ENCODE results near the gene ASB2.
A peak's percentile ranks its signal among the peaks of the same experiment; 100 is the strongest.

The ASB2 gene

GRCh38 chr14:93905623-93906022 lies 70.7 kb downstream of the ASB2 start:
- no peak for DNase-seq (ENCODE audit: low spot score)

GRCh38 chr14:93903342-93904184 lies 72.8 kb downstream of the ASB2 start:
- peak; percentile 30 for DNase-seq (ENCODE audit: low spot score)

- DNase-seq (ENCODE audit: low spot score) = no peak
Observed at GRCh38 chr14:93902619-93903307, 73.6 kb downstream of the ASB2 start.

GRCh38 chr14:93901813-93902212 lies 74.6 kb downstream of the ASB2 start:
- DNase-seq (ENCODE audit: low spot score) = no peak

- DNase-seq (ENCODE audit: low spot score) = no peak
Observed at GRCh38 chr14:93898731-93899130, 77.6 kb downstream of the ASB2 start.

GRCh38 chr14:93898081-93898611 lies 78.2 kb downstream of the ASB2 start:
- no peak for DNase-seq (ENCODE audit: low spot score)

GRCh38 chr14:93897476-93897845 lies 78.9 kb downstream of the ASB2 start:
- no peak for DNase-seq (ENCODE audit: low spot score)

- DNase-seq (ENCODE audit: low spot score) = no peak
Observed at GRCh38 chr14:93895023-93895604, 81.3 kb downstream of the ASB2 start.

- no peak for DNase-seq (ENCODE audit: low spot score)
Observed at GRCh38 chr14:93893661-93894261, 82.6 kb downstream of the ASB2 start.

- DNase-seq (ENCODE audit: low spot score) = peak; percentile 77
Observed at GRCh38 chr14:93892923-93893558, 83.3 kb downstream of the ASB2 start.

GRCh38 chr14:93892505-93892839 lies 83.9 kb downstream of the ASB2 start:
- DNase-seq (ENCODE audit: low spot score) = no peak

- no peak for DNase-seq (ENCODE audit: low spot score)
Observed at GRCh38 chr14:93891756-93892504, 84.4 kb downstream of the ASB2 start.

GRCh38 chr14:93889739-93890483 lies 86.5 kb downstream of the ASB2 start:
- DNase-seq (ENCODE audit: low spot score) = peak; percentile 25

GRCh38 chr14:93888995-93889394 lies 87.4 kb downstream of the ASB2 start:
- DNase-seq (ENCODE audit: low spot score) = no peak

- no peak for DNase-seq (ENCODE audit: low spot score)
Observed at GRCh38 chr14:93884950-93885349, 91.4 kb downstream of the ASB2 start.
